Activated naive CD4-positive, alpha-beta T cell treated with anti-CD3 and anti-CD28 coated beads, Interleukin-2, amount 50 U/mL, for 16 hours (primary cell): Measurements from ENCODE around the gene LIN28B.
"Not testable (repeated sequence)": the region's sequence is repeated elsewhere in the genome, so short reads cannot be mapped to it uniquely, and the experiment has no call there.

Experiments
- DNase-seq: peaks from one replicate; pipeline ENCODE4 v3.0.0-alpha.2; 2020

LIN28B gene, protein sequence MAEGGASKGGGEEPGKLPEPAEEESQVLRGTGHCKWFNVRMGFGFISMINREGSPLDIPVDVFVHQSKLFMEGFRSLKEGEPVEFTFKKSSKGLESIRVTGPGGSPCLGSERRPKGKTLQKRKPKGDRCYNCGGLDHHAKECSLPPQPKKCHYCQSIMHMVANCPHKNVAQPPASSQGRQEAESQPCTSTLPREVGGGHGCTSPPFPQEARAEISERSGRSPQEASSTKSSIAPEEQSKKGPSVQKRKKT

DNA sequence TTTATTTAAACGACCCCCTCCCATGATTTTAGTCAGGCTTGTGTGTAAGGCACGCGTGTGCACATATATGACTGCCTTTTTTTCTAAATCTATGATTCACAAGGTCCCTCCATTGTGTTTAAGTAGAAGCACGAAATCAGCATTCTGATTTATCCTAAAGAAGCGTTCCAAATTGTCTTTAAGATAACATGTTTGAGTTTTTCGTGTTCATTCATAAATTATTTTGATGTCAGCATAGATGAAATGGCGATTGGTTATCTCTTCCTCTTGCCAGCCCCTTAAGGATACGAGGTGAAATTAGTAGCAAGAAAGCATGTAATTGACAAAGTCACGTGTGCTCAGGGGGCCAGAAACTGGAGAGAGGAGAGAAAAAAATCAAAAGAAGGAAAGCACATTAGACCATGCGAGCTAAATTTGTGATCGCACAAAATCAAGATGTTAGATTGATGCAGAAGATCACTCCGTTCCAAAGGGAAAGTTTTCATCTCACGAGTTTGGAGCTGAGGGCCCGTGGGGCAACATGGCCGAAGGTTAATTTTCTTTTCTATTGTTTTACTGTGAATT, at the start of gene LIN28B:
Gene LIN28B, plus strand, starts transcription at position 377 of the 564 bp plus-strand sequence. Its CDS starts 144 bp downstream, at position 521.
- DNase-seq = no peak

DNA sequence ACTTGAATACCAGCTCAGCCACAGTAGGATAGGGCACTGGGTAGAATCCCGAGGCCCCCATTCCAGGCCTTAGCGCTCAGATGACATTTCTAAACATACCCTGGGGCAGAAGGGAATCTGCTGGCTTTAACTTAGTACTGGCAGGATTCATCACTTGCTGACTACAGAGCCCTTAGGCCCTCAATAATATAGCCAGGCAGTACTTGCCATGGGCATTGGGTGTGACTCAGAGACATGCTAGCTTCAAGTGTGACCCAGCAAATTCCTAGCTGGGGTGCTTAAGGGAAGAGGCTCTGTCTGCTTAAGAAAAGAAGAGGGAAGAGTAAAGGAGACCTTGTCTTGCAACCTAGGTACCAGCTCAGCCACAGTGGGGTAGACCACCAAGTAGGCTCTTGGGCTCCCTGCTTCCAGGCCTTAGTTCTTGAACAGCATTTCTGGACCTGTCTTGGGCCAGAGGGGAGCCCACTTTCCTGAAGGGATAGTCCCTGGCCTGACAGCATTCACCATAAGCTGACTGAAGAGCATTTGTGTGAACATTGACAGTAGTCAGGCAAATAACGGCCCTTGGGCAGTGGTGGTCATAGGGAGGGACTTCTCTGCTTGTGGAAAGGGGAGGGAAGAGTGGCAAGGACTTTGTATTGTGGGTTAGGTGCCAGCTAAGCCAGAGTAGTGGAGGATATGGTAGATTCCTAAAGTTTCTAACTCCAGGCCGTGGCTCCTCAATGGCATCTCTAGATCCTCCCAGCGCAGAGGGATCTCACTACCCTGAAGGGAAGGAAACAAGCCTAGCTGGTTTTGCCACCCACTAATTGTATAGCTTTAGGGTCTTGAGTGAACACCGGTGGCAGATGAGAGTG, 48.6 kb upstream of the LIN28B start:
- DNase-seq = no peak

DNA sequence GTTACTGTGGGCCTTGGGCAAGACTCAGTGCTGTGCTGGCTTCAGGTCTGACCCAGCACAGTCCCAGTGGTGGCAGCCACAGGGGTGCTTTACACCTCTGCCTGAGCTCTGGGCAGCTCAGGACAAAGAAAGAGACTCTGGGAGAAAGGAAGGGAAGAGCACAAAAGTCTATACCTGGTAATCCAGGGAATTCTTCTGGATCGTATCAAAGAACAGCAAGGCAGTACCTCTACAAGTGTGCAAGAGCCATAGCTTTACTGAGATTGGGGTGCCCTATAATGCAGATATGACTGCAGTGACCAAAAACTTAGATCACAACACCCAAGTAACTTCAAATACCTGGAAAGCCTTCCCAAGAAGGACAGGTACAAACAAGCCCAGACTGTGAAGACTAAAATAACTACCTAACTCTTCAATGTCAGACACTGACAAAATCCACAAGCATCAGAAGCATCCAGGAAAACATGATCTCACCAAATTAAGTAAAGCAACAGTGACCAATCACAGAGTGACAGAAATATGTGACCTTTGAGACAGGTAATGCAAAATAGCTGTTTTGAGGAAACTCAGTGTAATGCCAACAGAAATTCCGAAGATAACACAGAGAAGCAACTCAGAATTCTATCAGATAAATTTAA, 47.9 kb upstream of the LIN28B start:
- DNase-seq = no peak

DNA sequence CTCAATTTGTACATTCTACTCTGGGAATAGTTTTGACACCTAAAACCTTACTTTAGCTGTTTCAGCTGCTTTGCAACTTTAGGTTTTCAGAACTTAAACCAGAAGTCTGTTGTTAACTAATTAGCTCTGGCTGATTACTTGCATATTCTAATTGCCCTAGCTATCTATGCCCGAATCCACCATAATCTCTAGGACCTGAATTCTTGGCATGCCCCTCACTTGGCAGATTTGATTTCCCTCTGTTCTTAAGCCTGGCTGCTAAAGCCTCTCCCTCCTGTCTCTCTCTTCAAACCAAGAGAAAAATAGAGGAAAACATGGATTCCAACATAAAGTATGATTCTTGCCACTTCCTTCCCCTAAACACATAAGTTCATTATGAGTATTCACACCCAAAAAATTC, 35.0 kb upstream of the LIN28B start:
- no peak for DNase-seq

DNA sequence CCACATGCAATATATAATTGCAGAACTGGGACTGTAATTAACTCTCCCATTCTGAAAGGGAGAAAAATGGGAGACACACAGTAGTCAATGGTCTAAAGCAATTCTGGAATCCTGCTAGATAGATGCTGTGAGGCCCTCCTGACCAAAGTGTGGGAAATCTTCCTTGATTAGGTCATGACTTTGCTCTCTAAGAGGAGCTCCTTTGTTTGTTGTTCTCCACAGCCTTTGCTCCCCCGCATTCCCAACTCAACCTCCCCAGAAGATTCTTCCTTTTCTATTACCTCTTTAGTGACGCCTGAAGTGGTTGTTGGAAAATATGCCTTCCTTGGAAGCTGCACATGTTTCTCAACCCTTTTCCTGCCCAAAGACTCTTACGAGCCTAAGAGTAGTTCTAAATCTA, 28.8 kb upstream of the LIN28B start:
- DNase-seq = no peak

DNA sequence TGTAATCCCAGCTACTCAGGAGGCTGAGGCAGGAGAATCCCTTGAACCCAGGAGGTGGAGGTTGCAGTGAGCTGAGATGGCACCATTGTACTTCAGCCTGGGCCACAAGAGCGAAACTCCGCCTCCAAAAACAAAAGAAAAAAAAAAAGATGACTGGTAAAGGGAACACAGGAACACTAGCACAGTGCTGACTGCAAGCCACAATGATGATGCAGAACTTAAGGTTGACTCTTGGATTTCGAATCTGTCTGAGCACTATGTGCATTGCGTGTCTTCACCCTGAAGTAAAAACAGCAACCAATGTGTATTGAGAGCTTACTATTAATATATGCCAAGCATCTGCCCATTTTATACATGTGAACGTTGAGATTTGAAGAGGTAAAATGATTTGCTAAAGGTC, 27.6 kb upstream of the LIN28B start:
- no peak for DNase-seq

DNA sequence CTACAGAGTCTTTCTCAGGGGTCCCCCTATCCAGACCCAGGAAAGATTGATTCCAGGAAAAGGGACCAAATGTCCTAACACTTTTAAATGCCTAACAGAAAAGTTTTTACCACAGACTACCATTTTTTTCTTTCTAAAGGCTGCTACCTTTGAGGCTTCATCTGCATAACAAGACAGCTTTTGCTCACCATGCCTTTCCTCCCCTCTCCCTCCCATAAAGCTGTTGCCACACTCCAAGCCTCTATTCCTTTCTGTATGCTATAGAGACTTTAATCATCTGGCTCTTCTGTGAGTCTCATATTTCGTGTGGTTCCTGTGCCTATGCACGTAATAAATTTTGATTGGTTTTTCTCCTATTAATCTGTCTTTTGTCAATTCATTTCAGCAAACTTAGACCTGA, 26.0 kb upstream of the LIN28B start:
- no peak for DNase-seq

DNA sequence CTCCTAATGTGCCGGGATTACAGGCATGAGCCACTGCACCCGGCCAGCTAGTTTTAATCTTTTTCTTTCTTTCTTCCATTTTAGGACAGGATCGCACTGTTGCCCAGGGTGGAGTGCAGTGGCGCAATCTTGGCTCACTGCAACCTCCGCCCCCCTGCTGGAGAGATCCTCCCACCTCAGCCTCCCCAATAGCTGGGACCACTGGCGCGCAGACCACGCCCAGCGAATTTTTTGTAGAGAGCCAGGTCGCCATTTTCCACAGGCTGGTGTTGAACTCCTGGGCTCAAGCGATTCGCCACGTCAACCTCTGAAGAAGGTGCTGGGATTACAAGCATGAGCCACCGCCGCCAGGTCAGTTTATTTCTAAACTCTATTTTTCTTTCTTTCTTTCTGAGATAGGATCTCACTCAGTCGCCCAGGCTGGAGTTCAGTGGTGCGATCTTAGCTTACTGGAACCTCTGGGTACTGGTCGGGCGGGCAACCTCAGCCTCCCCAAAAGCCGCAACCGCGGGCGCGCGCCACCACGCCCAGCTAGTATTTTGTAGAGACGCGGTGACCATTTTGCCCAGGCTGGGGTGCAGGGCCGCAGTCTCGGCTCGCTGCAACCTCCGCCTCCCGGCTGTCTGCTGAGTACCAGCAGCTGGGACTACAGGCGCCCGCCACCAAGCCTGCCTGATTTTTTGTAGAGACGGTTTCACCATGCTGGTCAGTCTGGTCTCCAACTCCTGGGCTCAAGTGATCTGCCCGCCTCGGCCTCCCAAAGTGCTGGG, 20.0 kb upstream of the LIN28B start:
- DNase-seq = no peak

DNA sequence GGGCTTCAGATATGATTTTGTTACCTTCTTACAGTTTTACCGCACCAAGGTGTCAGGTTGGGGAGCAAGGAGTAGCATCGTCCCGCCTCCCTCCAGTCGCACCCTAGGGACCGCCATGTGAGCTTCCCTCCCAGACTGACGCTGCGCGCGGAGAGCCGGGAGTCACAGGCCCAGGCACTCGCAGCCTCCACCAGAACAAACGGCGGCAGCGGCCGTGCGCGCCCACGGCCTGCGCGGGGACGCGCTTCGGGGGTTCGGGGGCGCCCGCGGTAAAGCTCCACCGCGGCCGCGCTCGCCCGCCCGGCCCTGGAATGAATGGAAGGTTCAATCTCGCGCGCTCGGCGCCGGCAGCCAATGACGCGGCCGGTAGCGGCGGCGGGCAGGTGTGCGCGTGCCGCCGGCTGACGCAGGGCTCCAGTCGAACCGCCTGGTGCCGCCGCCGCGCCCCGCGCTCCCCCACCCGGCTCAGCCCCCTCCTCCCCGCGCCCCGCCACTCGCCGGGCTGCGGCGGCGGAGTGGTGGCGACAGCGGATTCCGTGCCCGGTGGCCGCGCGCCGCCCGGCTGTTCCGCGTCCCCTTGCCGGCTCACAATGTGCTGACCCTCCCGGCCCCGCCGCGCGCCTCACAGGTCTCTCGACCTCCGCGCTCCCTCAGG, 16.5 kb upstream of the LIN28B start:
- DNase-seq = no peak

DNA sequence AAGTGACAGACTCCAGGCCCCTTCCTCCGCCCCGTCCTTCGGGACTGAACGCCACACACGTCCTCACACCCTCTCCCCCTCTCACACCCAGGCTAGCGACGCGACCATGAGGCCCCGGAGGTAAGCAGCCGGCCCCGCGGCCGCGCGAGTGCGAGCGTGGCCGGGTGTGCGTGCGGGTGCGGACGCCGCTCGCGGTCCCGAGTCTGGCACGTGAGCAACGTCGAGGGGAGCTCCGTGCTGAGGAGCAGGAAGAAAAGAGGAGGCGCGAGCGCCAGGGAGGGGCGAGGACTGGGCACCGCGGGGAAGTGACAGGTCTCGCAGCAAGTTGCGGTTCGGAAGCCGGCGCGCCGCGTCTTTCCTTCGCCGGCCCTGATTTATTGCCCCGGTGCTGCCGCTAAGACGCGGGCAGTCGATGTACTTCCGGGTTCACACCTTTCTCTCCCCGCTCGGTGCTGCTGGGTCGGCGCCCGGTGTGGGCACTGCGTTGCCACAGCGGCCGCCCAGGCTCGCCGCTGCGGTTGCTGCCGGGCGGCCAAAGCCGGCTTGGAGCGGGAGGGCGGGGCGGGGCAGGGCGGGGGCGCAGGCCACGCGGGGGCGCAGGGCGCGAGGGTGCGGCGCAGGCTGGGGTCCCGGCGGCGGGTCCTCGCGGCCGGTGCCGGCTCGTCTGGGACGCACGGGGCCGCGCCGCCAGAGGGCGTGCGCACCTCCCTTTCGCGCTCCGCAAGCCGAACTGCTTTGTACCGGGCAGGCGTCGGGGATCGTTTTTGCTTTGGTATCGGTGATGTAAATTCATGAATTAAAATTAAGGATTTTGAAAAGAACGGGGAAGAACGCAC, 15.8 kb upstream of the LIN28B start:
- DNase-seq = peak; percentile 34

DNA sequence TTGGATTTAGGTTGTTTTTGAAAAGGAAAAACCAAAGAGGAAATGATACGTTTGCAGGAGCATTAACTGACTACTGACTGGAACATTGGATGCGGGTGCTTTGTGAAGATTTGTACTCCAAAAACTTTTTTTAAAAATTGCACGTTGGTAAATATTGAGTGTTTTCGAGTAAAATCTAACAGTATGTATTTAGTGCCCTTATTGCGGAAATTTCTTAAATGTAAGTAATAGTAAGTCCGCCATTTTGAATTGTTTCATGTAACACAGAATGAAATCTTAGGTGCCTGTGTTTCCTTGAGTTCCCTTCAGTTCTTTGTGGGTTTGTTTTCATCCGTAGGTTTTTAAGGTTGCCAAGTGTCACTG, 15.2 kb upstream of the LIN28B start:
- DNase-seq = no peak

DNA sequence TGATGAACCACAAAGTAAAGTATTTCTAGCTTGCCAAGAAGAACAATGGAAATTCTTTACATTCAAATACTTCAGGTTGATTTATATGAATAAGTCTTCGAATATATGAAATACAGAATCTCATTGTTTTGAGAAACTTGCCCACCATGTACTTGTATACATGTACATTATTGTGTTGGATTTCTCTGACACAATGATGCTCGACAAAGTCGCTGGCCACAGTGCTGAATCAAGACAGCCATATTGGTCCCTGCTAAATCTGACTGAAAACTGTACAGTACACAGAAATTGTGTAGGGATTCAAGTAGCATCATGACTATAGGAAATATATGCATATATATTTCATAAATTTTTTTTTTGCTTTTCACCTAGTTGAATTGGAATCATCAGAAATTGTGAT, 13.1 kb upstream of the LIN28B start:
- DNase-seq = no peak

DNA sequence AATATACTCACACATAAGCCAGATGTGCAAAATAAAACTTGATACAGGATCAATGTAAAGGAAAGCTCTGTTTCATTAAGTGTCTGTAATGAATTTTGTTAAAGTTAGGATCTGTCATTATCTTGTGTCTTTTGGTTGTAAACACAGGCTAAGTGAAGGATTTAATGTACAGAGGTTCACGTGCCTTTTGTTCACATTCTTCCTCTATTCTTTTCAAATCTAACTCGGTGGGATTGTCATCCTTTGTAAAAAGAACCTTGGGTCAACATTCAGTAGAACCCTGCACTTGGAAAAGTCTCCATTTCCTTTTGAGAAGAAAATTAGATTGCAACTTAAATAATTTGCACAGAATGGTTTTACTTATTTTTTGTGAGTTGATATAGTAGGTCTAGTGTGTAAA, 7.7 kb upstream of the LIN28B start:
- DNase-seq = no peak

DNA sequence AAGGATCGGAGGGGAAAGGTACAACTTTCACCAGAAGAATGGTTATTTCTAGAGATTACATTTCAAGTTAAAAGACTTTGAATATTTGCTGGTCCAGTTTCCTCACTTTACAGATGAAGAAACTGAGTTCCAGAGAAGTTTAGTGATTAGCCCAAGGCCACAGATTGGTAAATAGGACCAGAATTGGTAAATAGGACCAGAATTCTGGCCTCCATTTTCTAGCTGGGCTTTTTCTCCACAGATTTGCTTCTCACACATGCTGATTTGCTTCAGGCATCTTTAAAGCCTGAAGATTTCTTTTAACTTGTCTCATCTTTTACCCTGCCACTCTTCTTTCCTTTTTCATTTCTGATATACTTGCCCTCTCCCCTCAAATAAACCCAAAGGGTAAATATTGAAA, 5.2 kb upstream of the LIN28B start:
- no peak for DNase-seq

DNA sequence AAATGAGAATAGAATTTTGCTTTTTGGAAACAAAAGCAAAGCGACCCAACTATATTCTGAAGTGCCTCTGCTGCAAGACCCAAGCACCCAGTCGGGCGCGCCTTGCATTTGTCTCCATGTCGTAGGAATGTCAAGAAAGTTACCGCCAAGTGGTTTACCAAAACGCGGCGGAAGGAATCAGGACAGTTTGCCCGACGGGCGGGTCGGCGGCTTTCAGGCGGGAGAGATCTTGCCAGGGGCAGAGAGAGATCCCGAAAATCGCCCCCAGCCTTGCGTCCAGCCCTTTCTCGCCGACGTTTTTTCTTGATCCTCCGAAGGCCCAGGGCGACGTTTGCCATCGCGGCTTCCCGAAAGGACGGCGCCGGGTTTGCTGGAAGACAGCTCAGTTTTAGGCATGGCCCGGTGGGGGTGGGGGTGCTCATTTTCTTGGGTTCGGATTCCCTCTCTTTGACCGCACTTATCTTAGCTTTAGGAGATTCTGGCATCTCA, 4.0 kb upstream of the LIN28B start:
- DNase-seq = no peak

DNA sequence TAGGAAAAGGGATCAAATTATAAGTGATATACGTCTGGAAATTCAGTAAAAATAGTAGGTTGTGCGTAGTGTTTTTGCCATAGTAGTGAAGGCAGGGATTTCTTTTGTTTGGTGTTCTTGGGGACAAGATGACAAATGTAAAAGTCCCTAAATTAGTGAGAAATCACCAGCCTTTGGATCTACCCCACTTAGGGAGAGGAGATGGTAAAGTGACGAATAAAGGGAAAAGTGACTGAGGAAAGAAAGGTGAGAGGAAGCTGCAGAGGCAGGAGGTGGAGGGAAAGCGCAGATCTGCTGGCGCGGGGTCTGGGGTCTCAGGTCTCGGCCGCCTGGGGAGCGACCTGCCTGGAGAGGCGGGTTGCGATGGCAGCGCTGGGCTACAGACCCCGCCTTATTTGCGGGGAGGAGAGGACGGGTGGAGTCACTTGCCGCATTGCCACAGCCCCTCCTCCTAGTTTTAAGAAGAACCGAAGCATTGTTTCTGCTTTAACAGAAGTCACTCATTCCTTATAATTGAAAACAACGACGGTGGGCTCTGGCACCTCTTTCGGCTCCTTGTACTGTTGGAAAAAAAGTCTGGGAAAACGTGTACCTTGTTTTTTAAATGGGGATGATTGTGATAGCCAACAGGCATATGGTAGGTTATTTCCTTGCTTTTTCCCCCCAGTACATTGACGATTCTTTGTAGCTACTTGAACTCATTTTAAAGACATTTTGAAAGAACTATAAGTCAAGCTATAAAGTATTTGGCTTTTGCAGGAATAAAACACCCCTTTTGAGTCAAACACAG, 3.3 kb upstream of the LIN28B start:
- not testable (repeated sequence) for DNase-seq

DNA sequence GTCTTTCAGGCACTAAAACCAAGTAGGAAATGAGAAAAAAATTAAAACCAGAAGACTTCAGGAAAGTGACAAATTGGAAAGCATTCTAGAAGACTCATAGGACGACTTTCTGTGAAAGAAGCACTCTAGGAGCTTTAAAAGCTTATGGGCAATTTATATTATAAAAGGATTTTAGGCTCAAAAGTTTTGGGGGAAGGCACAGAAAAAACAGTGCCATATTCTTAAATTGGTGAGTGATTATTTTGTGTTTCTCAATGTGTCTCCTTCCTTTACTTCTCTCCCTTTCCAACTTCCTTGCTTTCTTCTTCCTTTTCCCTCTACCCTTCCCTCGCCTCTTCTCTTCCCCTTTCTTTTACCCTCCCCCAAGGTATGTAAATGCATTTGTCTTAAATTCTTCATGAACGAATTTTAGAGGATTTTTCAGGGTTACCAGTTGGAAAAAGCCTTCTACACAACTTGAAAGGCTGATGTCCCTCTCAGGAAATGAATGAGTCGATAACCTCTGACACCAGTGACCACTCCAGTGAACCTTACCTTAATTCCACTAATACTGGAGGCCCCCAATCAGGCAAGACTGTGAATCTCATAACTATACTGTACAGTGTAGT, 2.6 kb upstream of the LIN28B start:
- no peak for DNase-seq

DNA sequence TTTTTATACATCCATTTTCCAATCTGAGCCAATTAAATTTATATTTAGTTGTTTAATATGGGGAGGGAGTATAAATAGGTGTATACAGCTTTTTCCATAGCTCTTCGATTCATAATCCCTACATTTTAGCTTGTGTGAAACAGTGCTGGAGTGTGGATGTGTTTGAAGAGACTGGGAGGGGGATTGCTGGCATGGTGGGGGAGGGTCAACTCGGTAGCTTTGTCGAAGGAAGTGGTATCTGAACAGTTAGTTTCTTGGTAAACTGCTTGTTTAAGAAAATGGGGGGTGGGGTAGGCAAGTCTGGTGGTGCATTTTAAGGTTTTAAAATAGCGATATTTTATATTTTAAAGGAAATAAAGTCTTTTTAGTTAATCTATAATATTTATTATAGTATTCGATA, 1.4 kb upstream of the LIN28B start:
- no peak for DNase-seq

DNA sequence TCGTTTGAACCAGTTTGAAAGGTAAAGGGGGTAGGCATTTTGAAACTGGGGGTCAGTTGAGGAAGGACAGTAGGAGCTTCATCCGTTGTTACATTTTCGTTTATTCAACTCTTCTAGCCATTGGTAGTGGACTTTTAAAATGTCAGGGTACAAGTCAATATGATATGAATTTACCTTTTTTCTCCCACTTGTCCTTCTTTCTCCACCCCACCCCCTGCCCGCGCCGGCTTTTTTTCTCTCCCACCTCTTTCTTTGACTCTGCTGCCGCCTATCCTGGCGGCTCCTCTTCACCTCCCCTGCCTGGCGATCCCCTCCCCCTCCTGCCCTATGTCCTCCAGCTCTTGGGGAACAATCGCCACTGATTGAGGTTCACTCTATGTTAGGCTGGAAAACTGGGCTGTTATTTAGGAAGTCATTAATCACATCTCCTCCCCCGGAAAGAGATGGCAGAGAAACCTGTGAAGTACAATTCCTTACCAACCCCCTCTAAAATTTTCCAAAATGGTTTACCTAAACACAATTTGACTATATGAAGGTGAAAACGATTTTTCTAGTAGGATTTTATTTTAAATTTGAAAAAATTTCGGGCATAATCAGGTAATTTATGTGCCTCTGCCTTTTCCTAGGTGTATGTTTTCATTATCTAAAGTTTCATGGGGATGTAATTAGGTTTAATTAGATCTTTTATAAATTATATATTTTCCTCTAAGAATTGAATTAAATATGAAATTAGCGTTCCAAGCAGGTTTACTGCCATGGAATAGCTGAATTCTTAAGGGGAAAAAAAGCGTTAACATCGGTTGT, 778 bp upstream of the LIN28B start:
- no peak for DNase-seq
